Loucy (cell line): Measurements from ENCODE around the gene TENM3.

Experiments
- H2AFZ ChIP-seq: fragments of 200-600 bp; sonication (generic); 2 replicates; pipeline ENCODE4 v1.6.0; 2016; ENCODE audit warnings: antibody characterized with exemption, mild to moderate bottlenecking, low read length, moderate library complexity
- H3F3A ChIP-seq: fragments of 200-600 bp; 2 replicates; pipeline ENCODE4 v1.6.0; 2016; ENCODE audit warnings: antibody characterized with exemption, low read depth, mild to moderate bottlenecking
- H3K27me3 ChIP-seq: fragments of 200-600 bp; sonication (generic); 2 replicates; pipeline ENCODE4 v1.6.1; 2014; ENCODE audit warnings: low read length, mild to moderate bottlenecking; ENCODE audit not compliant: insufficient read depth, poor library complexity, severe bottlenecking
- H3K36me3 ChIP-seq: fragments of 200-600 bp; sonication (generic); 2 replicates; pipeline ENCODE4 v1.6.1; 2016; ENCODE audit warnings: low read length; ENCODE audit not compliant: insufficient read depth
- H3K4me1 ChIP-seq: fragments of 200-600 bp; sonication (generic); 2 replicates; pipeline ENCODE4 v1.5.1; 2014; ENCODE audit warnings: low read length, mild to moderate bottlenecking; ENCODE audit not compliant: insufficient read depth, poor library complexity, severe bottlenecking
- H3K4me2 ChIP-seq: fragments of 200-600 bp; sonication (generic); 2 replicates; pipeline ENCODE4 v1.6.0; 2014; ENCODE audit warnings: antibody characterized with exemption, low read length, low read depth, mild to moderate bottlenecking; ENCODE audit not compliant: poor library complexity, severe bottlenecking
- H3K4me3 ChIP-seq: fragments of 200-600 bp; sonication (generic); 2 replicates; pipeline ENCODE4 v1.5.1; 2014; ENCODE audit warnings: low read length, mild to moderate bottlenecking, mixed read lengths; ENCODE audit not compliant: poor library complexity, severe bottlenecking
- H3K79me2 ChIP-seq: fragments of 200-600 bp; sonication (generic); 2 replicates; pipeline ENCODE4 v1.6.1; 2014; ENCODE audit warnings: low read length; ENCODE audit not compliant: insufficient read depth
- H3K9ac ChIP-seq: fragments of 200-600 bp; sonication (generic); 2 replicates; pipeline ENCODE4 v1.6.0; 2014; ENCODE audit warnings: mild to moderate bottlenecking, low read depth, low read length, moderate library complexity; ENCODE audit not compliant: poor library complexity, severe bottlenecking
- H3K9me2 ChIP-seq: fragments of 200-600 bp; sonication (generic); replicated peaks from 2 replicates; pipeline ENCODE4 v1.6.1; 2016; ENCODE audit warnings: low read depth, low read length, mixed read lengths
- H3K9me3 ChIP-seq: fragments of 200-600 bp; sonication (generic); 2 replicates; pipeline ENCODE4 v1.6.1; 2014; ENCODE audit warnings: mild to moderate bottlenecking, antibody characterized with exemption, low read length, low read depth; ENCODE audit not compliant: insufficient read depth
- H4K20me1 ChIP-seq: fragments of 200-600 bp; sonication (generic); 2 replicates; pipeline ENCODE4 v1.6.0; 2014; ENCODE audit warnings: antibody characterized with exemption, low read length, mild to moderate bottlenecking; ENCODE audit not compliant: insufficient read depth, poor library complexity, severe bottlenecking
- EZH2phosphoT487 ChIP-seq: fragments of 200-600 bp; IDR thresholded peaks from 2 replicates; pipeline ENCODE4 v1.6.1; 2018; ENCODE audit warnings: antibody characterized with exemption, mild to moderate bottlenecking, moderate library complexity, borderline replicate concordance
- TF ChIP-seq, protein P1 (sequence below): fragments of 200-600 bp; sonication (generic); conservative IDR thresholded peaks from 2 replicates; pipeline ENCODE4 v1.5.1; 2014; ENCODE audit warnings: mild to moderate bottlenecking, antibody characterized with exemption, low read length

The TENM3 gene

DNA sequence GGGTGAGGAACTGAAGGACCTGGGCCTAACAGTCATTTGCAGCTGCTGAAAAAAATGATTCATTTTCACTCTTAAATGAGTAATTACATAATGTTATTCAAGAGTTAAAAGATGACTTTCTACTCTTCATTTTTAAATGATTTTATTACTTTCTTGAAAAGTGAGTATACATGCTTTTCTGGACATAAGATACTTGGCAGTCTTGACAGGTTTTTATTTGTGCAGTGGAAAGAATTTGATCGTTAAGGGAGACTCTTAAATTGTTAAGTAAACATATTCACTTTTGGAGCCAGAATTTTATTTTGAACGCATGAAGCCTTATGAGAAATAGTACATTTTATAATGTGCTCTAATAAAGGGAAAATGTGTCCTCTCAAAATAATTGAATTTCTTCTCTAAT, 245.7 kb downstream of the TENM3 start:
- Histone ChIP-seq H3K9me2 (no peaks in the 10 kb centered on the region), H3K9me3 (no peaks in the 10 kb centered on the region), H3K4me3 (no peak overlapping the region), H4K20me1 (no peaks in the 10 kb centered on the region), H3K36me3 (no peaks in the 10 kb centered on the region), H3K27me3 (no peaks in the 10 kb centered on the region), H3F3A (no peaks in the 10 kb centered on the region), H3K4me1 (no peaks in the 10 kb centered on the region), H3K9ac (no peak overlapping the region), H3K4me2 (no peak overlapping the region), H2AFZ (no peak overlapping the region), H3K79me2 (no peaks in the 10 kb centered on the region)
- TF ChIP-seq EZH2phosphoT487 = no peak
- TF ChIP-seq, protein P1, sequence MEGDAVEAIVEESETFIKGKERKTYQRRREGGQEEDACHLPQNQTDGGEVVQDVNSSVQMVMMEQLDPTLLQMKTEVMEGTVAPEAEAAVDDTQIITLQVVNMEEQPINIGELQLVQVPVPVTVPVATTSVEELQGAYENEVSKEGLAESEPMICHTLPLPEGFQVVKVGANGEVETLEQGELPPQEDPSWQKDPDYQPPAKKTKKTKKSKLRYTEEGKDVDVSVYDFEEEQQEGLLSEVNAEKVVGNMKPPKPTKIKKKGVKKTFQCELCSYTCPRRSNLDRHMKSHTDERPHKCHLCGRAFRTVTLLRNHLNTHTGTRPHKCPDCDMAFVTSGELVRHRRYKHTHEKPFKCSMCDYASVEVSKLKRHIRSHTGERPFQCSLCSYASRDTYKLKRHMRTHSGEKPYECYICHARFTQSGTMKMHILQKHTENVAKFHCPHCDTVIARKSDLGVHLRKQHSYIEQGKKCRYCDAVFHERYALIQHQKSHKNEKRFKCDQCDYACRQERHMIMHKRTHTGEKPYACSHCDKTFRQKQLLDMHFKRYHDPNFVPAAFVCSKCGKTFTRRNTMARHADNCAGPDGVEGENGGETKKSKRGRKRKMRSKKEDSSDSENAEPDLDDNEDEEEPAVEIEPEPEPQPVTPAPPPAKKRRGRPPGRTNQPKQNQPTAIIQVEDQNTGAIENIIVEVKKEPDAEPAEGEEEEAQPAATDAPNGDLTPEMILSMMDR = no peak

DNA sequence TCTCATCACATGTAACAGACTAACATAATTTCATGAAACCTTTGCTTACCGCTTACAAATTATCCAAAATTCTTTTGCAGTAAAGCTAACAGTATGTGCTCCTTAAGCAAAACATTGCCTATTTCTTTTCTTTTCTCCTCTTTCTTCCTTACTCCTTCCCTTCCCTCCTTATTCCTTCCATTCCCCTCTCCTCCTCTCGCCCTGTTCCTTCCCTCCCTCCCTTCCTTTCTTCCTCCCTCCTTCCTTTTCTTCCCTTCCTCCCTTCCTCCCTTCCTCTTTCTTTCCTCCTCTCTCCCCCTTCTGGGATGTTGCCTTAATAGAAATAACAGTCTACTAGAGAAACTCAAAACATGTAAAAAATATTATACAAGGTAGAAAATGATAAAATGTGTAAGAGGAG, 246.4 kb downstream of the TENM3 start:
- no peaks in the 10 kb centered on the region for H3K9me2 ChIP-seq
- TF ChIP-seq, protein P1 = no peak
- TF ChIP-seq EZH2phosphoT487 = no peak

DNA sequence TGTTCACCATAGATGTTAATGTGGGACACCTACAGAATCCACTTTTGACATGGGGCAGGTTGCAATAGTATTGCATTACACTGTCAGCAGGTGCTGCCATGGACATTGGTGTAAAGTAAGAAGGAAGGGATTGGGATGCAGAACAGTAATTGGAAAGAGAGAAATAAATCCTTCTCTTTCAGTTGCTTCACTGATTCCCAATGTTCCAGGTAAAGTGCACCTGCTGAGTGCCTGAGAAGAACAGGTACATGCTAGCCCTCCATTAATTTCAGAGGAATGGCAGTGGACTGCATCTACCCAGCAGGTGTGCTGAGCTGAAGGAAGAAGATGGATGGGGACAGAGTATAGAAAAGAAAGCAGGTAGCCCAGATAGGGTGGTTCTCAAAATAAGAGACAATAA, 248.5 kb downstream of the TENM3 start:
- TF ChIP-seq EZH2phosphoT487 = no peak
- TF ChIP-seq, protein P1 = no peak
- H3K36me3 ChIP-seq = no peaks in the 10 kb centered on the region
- no peaks in the 10 kb centered on the region for H3K4me1 ChIP-seq
- no peak overlapping the region for H3K4me3 ChIP-seq
- no peaks in the 10 kb centered on the region for H3K27me3 ChIP-seq
- no peaks in the 10 kb centered on the region for H3F3A ChIP-seq
- no peaks in the 10 kb centered on the region for H3K9me3 ChIP-seq
- no peaks in the 10 kb centered on the region for H3K9me2 ChIP-seq
- H4K20me1 ChIP-seq = no peaks in the 10 kb centered on the region
- no peak overlapping the region for H3K9ac ChIP-seq
- H3K79me2 ChIP-seq = no peaks in the 10 kb centered on the region
- no peak overlapping the region for H3K4me2 ChIP-seq
- H2AFZ ChIP-seq = no peak overlapping the region

More for the DNA sequence above, 246.4 kb downstream of the TENM3 start:
- Histone ChIP-seq H3K36me3 (no peaks in the 10 kb centered on the region), H3K4me3 (no peak overlapping the region), H3K27me3 (no peaks in the 10 kb centered on the region), H3K9ac (no peak overlapping the region), H2AFZ (no peak overlapping the region), H3K79me2 (no peaks in the 10 kb centered on the region), H3K9me3 (no peaks in the 10 kb centered on the region), H3K4me1 (no peaks in the 10 kb centered on the region), H4K20me1 (no peaks in the 10 kb centered on the region), H3K4me2 (no peak overlapping the region), H3F3A (no peaks in the 10 kb centered on the region)
